H4 (cell line): ENCODE results near the gene TBC1D14. TPM values are rescaled to one million over a fixed set of nuclear protein-coding genes. Genes with fewer than 3 reads are reported as not detected.

ENCODE experiments used
- DNase-seq: peaks from one replicate; pipeline ENCODE4 v3.0.0-alpha.2; 2015; ENCODE audit warnings: low spot score
- total RNA-seq: library from RNA; depleted of rRNA; stranded (reverse); fragments of >200 nt; shearing (Covaris generic); gene quantifications from 2 replicates; pipeline ENCODE4 v1.2.3, GENCODE V29; 2014

TBC1D14 gene
- total RNA-seq, 1 experiment from 2014 or later = 38.9 TPM

GRCh38 chr4:6951880-6952381, 42.3 kb downstream of the TBC1D14 start:
- DNase-seq = no peak

- no peak for DNase-seq
Measured at GRCh38 chr4:6953751-6954380, 44.2 kb downstream of the TBC1D14 start.

GRCh38 chr4:6955261-6955911, 45.8 kb downstream of the TBC1D14 start:
- no peak for DNase-seq

- DNase-seq = no peak
Measured at GRCh38 chr4:6956087-6956433, 46.4 kb downstream of the TBC1D14 start.

GRCh38 chr4:6956434-6957147, 47.0 kb downstream of the TBC1D14 start:
- DNase-seq = no peak

GRCh38 chr4:6957148-6957520, 47.5 kb downstream of the TBC1D14 start:
- DNase-seq = no peak

- DNase-seq = no peak
Measured at GRCh38 chr4:6957994-6958393, 48.4 kb downstream of the TBC1D14 start.

GRCh38 chr4:6959261-6959660, 49.6 kb downstream of the TBC1D14 start:
- DNase-seq = no peak

GRCh38 chr4:6960154-6960553, 50.5 kb downstream of the TBC1D14 start:
- DNase-seq = no peak

- DNase-seq = no peak
Measured at GRCh38 chr4:6960628-6961412, 51.2 kb downstream of the TBC1D14 start.

GRCh38 chr4:6961496-6962210, 52.0 kb downstream of the TBC1D14 start:
- DNase-seq = no peak

- no peak for DNase-seq
Measured at GRCh38 chr4:6962211-6963041, 52.8 kb downstream of the TBC1D14 start.

GRCh38 chr4:6963139-6963611, 53.5 kb downstream of the TBC1D14 start:
- no peak for DNase-seq

- no peak for DNase-seq
Measured at GRCh38 chr4:6964858-6965257, 55.2 kb downstream of the TBC1D14 start.

GRCh38 chr4:6965329-6965728, 55.7 kb downstream of the TBC1D14 start:
- no peak for DNase-seq

- DNase-seq = no peak
Measured at GRCh38 chr4:6967846-6968340, 58.3 kb downstream of the TBC1D14 start.

GRCh38 chr4:6968496-6968895, 58.9 kb downstream of the TBC1D14 start:
- DNase-seq = no peak

GRCh38 chr4:6969826-6970800, 60.5 kb downstream of the TBC1D14 start:
- no peak for DNase-seq
